MCF 10A (cell line): ENCODE data around the gene KDM6B. TPM values are rescaled to one million over a fixed set of nuclear protein-coding genes. Genes with fewer than 3 reads are reported as not detected.

Experiments used
- BruUV-seq: library from RNA; stranded (reverse); fragments of 400-500 nt; replicated peaks from 2 replicates; lab custom pipeline; 2021; lab: Mats Ljungman, UMichigan
- CTCF ChIA-PET: fragments of 300-600 bp; sonication (Branson Sonifier 250); formaldehyde crosslinking; extraction: SDS; loops from one replicate; lab custom pipeline; 2021; ENCODE audit warnings: antibody characterized with exemption, inconsistent platforms; lab: Yijun Ruan, JAX
- POLR2A ChIA-PET: fragments of 300-600, 350-650 bp; sonication (Branson Sonifier 250); formaldehyde crosslinking; extraction: SDS; loops from one replicate; lab custom pipeline; 2020; ENCODE audit warnings: antibody characterized with exemption, inconsistent platforms; lab: Yijun Ruan, JAX
- DNase-seq: peaks from one replicate; pipeline ENCODE4 v3.0.0-alpha.2; 2018; ENCODE audit not compliant: unreplicated experiment
- H3K27ac Mint-ChIP-seq: one replicate; pipeline ENCODE4 v1.8.0; 2022; ENCODE audit warnings: mild to moderate bottlenecking, low read depth, mixed read lengths; ENCODE audit not compliant: unreplicated experiment
- H3K27me3 Mint-ChIP-seq: one replicate; pipeline ENCODE4 v1.8.0; 2022; ENCODE audit warnings: mixed read lengths; ENCODE audit not compliant: insufficient read depth, unreplicated experiment
- H3K36me3 Mint-ChIP-seq: one replicate; pipeline ENCODE4 v1.8.0; 2022; ENCODE audit warnings: mild to moderate bottlenecking, moderate library complexity, mixed read lengths; ENCODE audit not compliant: insufficient read depth, unreplicated experiment
- H3K4me1 Mint-ChIP-seq: one replicate; pipeline ENCODE4 v1.8.0; 2022; ENCODE audit warnings: mixed read lengths; ENCODE audit not compliant: insufficient read depth, unreplicated experiment
- H3K4me3 Mint-ChIP-seq: one replicate; pipeline ENCODE4 v1.8.0; 2022; ENCODE audit warnings: mild to moderate bottlenecking, moderate library complexity, mixed read lengths; ENCODE audit not compliant: unreplicated experiment
- H3K9me3 Mint-ChIP-seq: one replicate; pipeline ENCODE4 v1.8.0; 2022; ENCODE audit warnings: mixed read lengths; ENCODE audit not compliant: unreplicated experiment
- CTCF ChIP-seq: fragments of 200-600 bp; IDR thresholded peaks from one replicate; pipeline ENCODE4 v1.8.0; 2022; ENCODE audit warnings: antibody characterized with exemption, mild to moderate bottlenecking; ENCODE audit not compliant: unreplicated experiment
- intact Hi-C: fragments of 100-400 bp; cut with micrococcal nuclease; formaldehyde crosslinking; loops from 2 replicates; pipeline ENCODE4 v1.14.1; 2022
- total RNA-seq: library from RNA; stranded (reverse); gene quantifications from 2 replicates; pipeline ENCODE4 v1.2.3, GENCODE V29; 2022

The KDM6B gene
- total RNA-seq, 1 experiment from 2014 or later, result 39.8 TPM

- no peaks in the 10 kb centered on the region for H3K9me3 Mint-ChIP-seq
- TF ChIP-seq CTCF, result no peak
- no peaks in the 10 kb centered on the region for H3K36me3 Mint-ChIP-seq
- peaks cover under 1% of the 10 kb centered on the region for H3K4me1 Mint-ChIP-seq
- DNase-seq, result no peak
- H3K27me3 Mint-ChIP-seq, result no peaks in the 10 kb centered on the region
- no peak overlapping the region for H3K27ac Mint-ChIP-seq
- ChIA-PET POLR2A (no interaction called here), CTCF (interaction anchor here (0.6 kb wide), 1 partner anchor 194 kb away, joined by 3 read pairs; the partner anchor contains the start of gene TP53)
- no peak overlapping the region for H3K4me3 Mint-ChIP-seq
- intact Hi-C loops, result no loop called here
- no TSS peak for BruUV-seq
Observed at GRCh38 chr17:7881276-7882054, 47.4 kb downstream of the KDM6B start.

GRCh38 chr17:7882068-7882467 lies 48.1 kb downstream of the KDM6B start:
- CTCF ChIA-PET, result interaction anchor here (1.2 kb wide), 1 partner anchor 19 kb away, joined by 8 read pairs; no protein-coding TSS in a partner anchor
- no peak for DNase-seq
- POLR2A ChIA-PET, result interaction anchor here (1.2 to 2.5 kb wide), 4 partner anchors 14 to 50 kb away, joined by 7 to 23 read pairs (median 8); partner anchors contain the start of gene NAA38
- no peak for TF ChIP-seq CTCF
- BruUV-seq, result no TSS peak
- intact Hi-C loops, result no loop called here
- no peaks in the 10 kb centered on the region for H3K9me3 Mint-ChIP-seq
- H3K27me3 Mint-ChIP-seq, result no peaks in the 10 kb centered on the region
- no peaks in the 10 kb centered on the region for H3K4me1 Mint-ChIP-seq
- no peak overlapping the region for H3K4me3 Mint-ChIP-seq
- no peaks in the 10 kb centered on the region for H3K36me3 Mint-ChIP-seq
- no peak overlapping the region for H3K27ac Mint-ChIP-seq

GRCh38 chr17:7882629-7883028 lies 48.6 kb downstream of the KDM6B start:
- H3K27ac Mint-ChIP-seq, result no peak overlapping the region
- no peaks in the 10 kb centered on the region for H3K36me3 Mint-ChIP-seq
- no peaks in the 10 kb centered on the region for H3K9me3 Mint-ChIP-seq
- intact Hi-C loops, result no loop called here
- DNase-seq, result no peak
- no peak overlapping the region for H3K4me3 Mint-ChIP-seq
- CTCF ChIA-PET, result interaction anchor here (0.6 to 1.5 kb wide), 6 partner anchors 9 to 105 kb away, joined by 3 to 8 read pairs (median 3); no protein-coding TSS in a partner anchor
- BruUV-seq, result no TSS peak
- H3K4me1 Mint-ChIP-seq, result no peaks in the 10 kb centered on the region
- no peaks in the 10 kb centered on the region for H3K27me3 Mint-ChIP-seq
- POLR2A ChIA-PET, result interaction anchor here (0.6 to 2.5 kb wide), 7 partner anchors 8 to 410 kb away, joined by 3 to 23 read pairs (median 8); partner anchors contain the start of gene NAA38
- TF ChIP-seq CTCF, result no peak

Other genes with a start within 250 kb of the KDM6B start
- 32.6 and 34.4 TPM in 2 replicates for gene SOX15, start 244.1 kb upstream of the KDM6B start, total RNA-seq
- 60.7 and 65.1 TPM in 2 replicates for gene FXR2, start 219.3 kb upstream of the KDM6B start, total RNA-seq
- gene SAT2, start 206.4 kb upstream of the KDM6B start, total RNA-seq, result 66.8 and 82.7 TPM in 2 replicates
- gene SHBG, start 204.1 kb upstream of the KDM6B start, total RNA-seq, result 0.35 and 1.1 TPM in 2 replicates
- gene ATP1B2, start 183.3 kb upstream of the KDM6B start, total RNA-seq, result not detected in 2 replicates
- gene TP53, start 146.7 kb upstream of the KDM6B start, total RNA-seq, result 131 and 181 TPM in 2 replicates
- gene WRAP53, start 145.7 kb upstream of the KDM6B start, total RNA-seq, result 10.7 and 11.7 TPM in 2 replicates
- gene EFNB3, start 129.0 kb upstream of the KDM6B start, total RNA-seq, result 1.3 and 1.4 TPM in 2 replicates
- 0.05 and 0.12 TPM in 2 replicates for gene DNAH2, start 116.5 kb upstream of the KDM6B start, total RNA-seq
- gene TMEM88, start 20.8 kb downstream of the KDM6B start, total RNA-seq, result 3.5 and 4.4 TPM in 2 replicates
- gene NAA38, start 23.3 kb downstream of the KDM6B start, total RNA-seq, result 70.2 and 83.4 TPM in 2 replicates
- gene CYB5D1, start 23.8 kb downstream of the KDM6B start, total RNA-seq, result 23.1 and 23.2 TPM in 2 replicates
- 78.5 and 87.1 TPM in 2 replicates for gene CHD3, start 54.6 kb downstream of the KDM6B start, total RNA-seq
- gene RNF227, start 82.1 kb downstream of the KDM6B start, total RNA-seq, result 5.6 and 7.4 TPM in 2 replicates
- 4.2 and 10.0 TPM in 2 replicates for gene KCNAB3, start 95.6 kb downstream of the KDM6B start, total RNA-seq
- gene TRAPPC1, start 97.7 kb downstream of the KDM6B start, total RNA-seq, result 80.0 and 104 TPM in 2 replicates
- gene CNTROB, start 98.0 kb downstream of the KDM6B start, total RNA-seq, result 31.5 and 39.2 TPM in 2 replicates
- gene GUCY2D, start 168.4 kb downstream of the KDM6B start, total RNA-seq, result not detected in 2 replicates
- 18.5 and 27.6 TPM in 2 replicates for gene ALOX15B, start 204.8 kb downstream of the KDM6B start, total RNA-seq